Astrocyte of the cerebellum (primary cell): ENCODE measurements around the gene PLD5.
"Not testable (repeated sequence)": the region's sequence is repeated elsewhere in the genome, so short reads cannot be mapped to it uniquely, and the experiment has no call there.

Source experiments
- DNase-seq: peaks from one replicate; pipeline ENCODE4 v3.0.0-alpha.2; 2011; ENCODE audit warnings: low read depth
- H3K4me3 ChIP-seq: 2 replicates; pipeline ENCODE4 v1.5.1; 2011; ENCODE audit warnings: mild to moderate bottlenecking, low read depth, low read length, moderate library complexity
- in situ Hi-C: cut with HindIII; loops from 2 replicates; pipeline ENCODE4 v1.10.0; 2017; ENCODE audit warnings: low sequenced_read_pairs
- TF ChIP-seq, protein P1 (sequence below): IDR thresholded peaks from 2 replicates; pipeline ENCODE4 v1.5.1; 2012; ENCODE audit warnings: low read length, low read depth, moderate library complexity, mild to moderate bottlenecking; ENCODE audit errors: missing control alignments

The PLD5 gene

GRCh38 chr1:242468784-242469183, 55.7 kb downstream of the PLD5 start:
- no peak for DNase-seq
- H3K4me3 ChIP-seq: no peak overlapping the region
- TF ChIP-seq, protein P1, sequence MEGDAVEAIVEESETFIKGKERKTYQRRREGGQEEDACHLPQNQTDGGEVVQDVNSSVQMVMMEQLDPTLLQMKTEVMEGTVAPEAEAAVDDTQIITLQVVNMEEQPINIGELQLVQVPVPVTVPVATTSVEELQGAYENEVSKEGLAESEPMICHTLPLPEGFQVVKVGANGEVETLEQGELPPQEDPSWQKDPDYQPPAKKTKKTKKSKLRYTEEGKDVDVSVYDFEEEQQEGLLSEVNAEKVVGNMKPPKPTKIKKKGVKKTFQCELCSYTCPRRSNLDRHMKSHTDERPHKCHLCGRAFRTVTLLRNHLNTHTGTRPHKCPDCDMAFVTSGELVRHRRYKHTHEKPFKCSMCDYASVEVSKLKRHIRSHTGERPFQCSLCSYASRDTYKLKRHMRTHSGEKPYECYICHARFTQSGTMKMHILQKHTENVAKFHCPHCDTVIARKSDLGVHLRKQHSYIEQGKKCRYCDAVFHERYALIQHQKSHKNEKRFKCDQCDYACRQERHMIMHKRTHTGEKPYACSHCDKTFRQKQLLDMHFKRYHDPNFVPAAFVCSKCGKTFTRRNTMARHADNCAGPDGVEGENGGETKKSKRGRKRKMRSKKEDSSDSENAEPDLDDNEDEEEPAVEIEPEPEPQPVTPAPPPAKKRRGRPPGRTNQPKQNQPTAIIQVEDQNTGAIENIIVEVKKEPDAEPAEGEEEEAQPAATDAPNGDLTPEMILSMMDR: no peak
- in situ Hi-C loops: loop anchor here (25.0 kb wide), 1 partner anchor 869 kb away; no protein-coding TSS in a partner anchor

GRCh38 chr1:242467556-242468145, 56.8 kb downstream of the PLD5 start:
- no peak overlapping the region for H3K4me3 ChIP-seq
- TF ChIP-seq, protein P1: peak; percentile 83
- in situ Hi-C loops: loop anchor here (25.0 kb wide), 1 partner anchor 870 kb away; no protein-coding TSS in a partner anchor
- peak; percentile 37 for DNase-seq

DNA sequence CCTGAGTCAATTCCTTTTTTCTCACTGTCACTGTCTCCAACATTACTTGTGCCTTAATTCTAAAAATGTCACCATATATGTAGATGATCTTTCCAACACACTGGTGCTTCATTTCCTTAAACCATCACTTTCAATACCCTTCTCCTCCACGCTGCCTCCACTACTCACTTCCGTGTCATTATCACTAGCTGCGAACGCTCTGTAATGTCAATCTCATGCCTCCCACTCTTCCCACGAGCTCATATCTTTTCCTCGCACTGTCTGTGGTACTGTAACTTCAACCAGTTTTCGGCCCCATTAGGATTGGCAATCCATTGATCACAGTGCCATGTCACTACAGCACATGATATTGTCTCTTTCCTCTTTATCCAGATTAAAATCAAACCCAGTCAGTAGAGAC, 61.6 kb downstream of the PLD5 start:
- TF ChIP-seq, protein P1: no peak
- no peak overlapping the region for H3K4me3 ChIP-seq
- no peak for DNase-seq
- in situ Hi-C loops: loop anchor here (25.0 kb wide), 1 partner anchor 874 kb away; no protein-coding TSS in a partner anchor

- in situ Hi-C loops: loop anchor here (25.0 kb wide), 1 partner anchor 878 kb away; no protein-coding TSS in a partner anchor
- not testable (repeated sequence) for DNase-seq, H3K4me3 ChIP-seq
Observed at GRCh38 chr1:242459740-242460139, 64.8 kb downstream of the PLD5 start.

- TF ChIP-seq, protein P1: no peak
- in situ Hi-C loops: loop anchor here (25.0 kb wide), 1 partner anchor 881 kb away; no protein-coding TSS in a partner anchor
- DNase-seq: no peak
- no peak overlapping the region for H3K4me3 ChIP-seq
Observed at GRCh38 chr1:242456726-242457269, 67.7 kb downstream of the PLD5 start.

DNA sequence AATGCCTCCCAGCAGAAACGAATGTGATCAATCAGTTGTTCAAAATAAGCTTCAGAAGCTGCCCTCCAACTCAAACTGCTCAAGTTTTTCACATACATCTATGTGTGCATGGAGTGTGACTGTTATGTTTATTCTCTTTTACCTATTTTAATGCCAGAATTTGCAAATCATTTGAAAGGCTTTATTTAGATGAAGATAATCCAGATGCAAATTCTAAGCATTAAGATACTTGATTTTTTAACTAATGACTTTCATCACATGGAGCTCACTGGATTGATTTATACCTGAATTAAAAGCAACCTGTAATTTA, 69.5 kb downstream of the PLD5 start:
- no peak overlapping the region for H3K4me3 ChIP-seq
- in situ Hi-C loops: loop anchor here (25.0 kb wide), 1 partner anchor 882 kb away; no protein-coding TSS in a partner anchor
- TF ChIP-seq, protein P1: no peak
- no peak for DNase-seq
